NCI-H1092 (cell line): ENCODE results near the gene C3orf49.

Source experiments
- DNase-seq: peaks from one replicate; lab custom pipeline; 2025; lab: John Stamatoyannopoulos, UW

Gene C3orf49

DNA sequence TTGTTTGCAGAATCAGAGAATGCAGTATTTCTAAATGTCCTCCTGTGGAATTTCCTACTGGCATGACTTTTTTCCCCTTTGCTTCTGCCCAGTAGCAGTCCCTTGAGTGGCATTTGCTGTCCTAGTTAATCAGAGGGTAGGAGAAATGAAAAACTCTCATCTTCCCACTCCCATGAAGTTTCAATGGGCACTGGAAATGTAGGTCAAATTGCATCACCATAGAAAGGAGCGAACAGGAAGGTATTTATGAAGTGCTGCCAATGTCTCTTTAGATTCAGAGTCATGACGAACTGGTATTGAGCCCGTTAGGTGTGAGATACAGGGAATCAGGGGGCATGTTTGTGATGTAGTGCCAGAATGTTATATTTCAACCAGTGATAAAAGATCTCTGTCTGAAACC lies 67.8 kb downstream of the C3orf49 start:
- DNase-seq: no peak

DNA sequence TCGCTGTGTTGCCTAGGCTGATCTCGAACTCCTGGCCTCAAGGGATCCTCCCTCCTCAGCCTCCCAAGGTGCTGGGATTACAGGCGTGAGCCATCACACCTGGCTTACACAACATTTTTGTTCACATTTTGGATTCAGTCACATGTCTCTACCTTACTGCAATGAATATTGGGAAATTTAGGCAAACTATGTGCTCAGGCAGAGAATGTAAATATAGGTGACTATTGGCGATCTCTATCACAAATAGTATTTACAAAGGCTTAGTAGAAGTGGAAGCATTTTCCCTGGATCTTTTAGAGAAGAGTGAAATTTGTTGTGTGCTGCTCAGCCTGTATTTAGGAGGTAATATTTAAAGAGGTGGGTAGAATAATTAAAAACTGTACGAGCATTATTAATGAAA lies 72.4 kb downstream of the C3orf49 start:
- no peak for DNase-seq

- no peak for DNase-seq
Measured at GRCh38 chr3:63892773-63893352, 73.8 kb downstream of the C3orf49 start.

GRCh38 chr3:63895422-63896189 lies 76.5 kb downstream of the C3orf49 start:
- DNase-seq: no peak

GRCh38 chr3:63896332-63897030 lies 77.4 kb downstream of the C3orf49 start:
- no peak for DNase-seq
